Activated effector memory CD4-positive, alpha-beta T cell treated with Interleukin-2 at 50 U/mL for 16 hours (primary cell): Measurements from ENCODE around the gene ZBP1.

Source experiments
- DNase-seq: peaks from one replicate; pipeline ENCODE4 v3.0.0-alpha.2; 2020

ZBP1 gene

GRCh38 chr20:57596358-57596757, 23.9 kb downstream of the ZBP1 start:
- DNase-seq: no peak

GRCh38 chr20:57595041-57596030, 24.9 kb downstream of the ZBP1 start:
- DNase-seq: no peak

- DNase-seq: peak; percentile 10
Measured at GRCh38 chr20:57594092-57594951, 25.9 kb downstream of the ZBP1 start.

GRCh38 chr20:57593134-57593886, 26.9 kb downstream of the ZBP1 start:
- DNase-seq: no peak

GRCh38 chr20:57592263-57593092, 27.7 kb downstream of the ZBP1 start:
- DNase-seq: no peak

GRCh38 chr20:57591289-57592229, 28.7 kb downstream of the ZBP1 start:
- DNase-seq: no peak

- no peak for DNase-seq
Measured at GRCh38 chr20:57590485-57591288, 29.5 kb downstream of the ZBP1 start.

- no peak for DNase-seq
Measured at GRCh38 chr20:57589728-57590484, 30.3 kb downstream of the ZBP1 start.

- DNase-seq: no peak
Measured at GRCh38 chr20:57589123-57589727, 31.0 kb downstream of the ZBP1 start.

GRCh38 chr20:57588596-57588995, 31.6 kb downstream of the ZBP1 start:
- DNase-seq: no peak

- DNase-seq: no peak
Measured at GRCh38 chr20:57587989-57588377, 32.2 kb downstream of the ZBP1 start.

GRCh38 chr20:57587278-57587988, 32.8 kb downstream of the ZBP1 start:
- DNase-seq: no peak

- no peak for DNase-seq
Measured at GRCh38 chr20:57586943-57587277, 33.3 kb downstream of the ZBP1 start.

- DNase-seq: no peak
Measured at GRCh38 chr20:57586370-57586793, 33.8 kb downstream of the ZBP1 start.

- no peak for DNase-seq
Measured at GRCh38 chr20:57585466-57586213, 34.6 kb downstream of the ZBP1 start.

- DNase-seq: no peak
Measured at GRCh38 chr20:57584768-57585461, 35.3 kb downstream of the ZBP1 start.
